ENCODE measurements around the gene CTNNBL1.

CTNNBL1 gene

DNA sequence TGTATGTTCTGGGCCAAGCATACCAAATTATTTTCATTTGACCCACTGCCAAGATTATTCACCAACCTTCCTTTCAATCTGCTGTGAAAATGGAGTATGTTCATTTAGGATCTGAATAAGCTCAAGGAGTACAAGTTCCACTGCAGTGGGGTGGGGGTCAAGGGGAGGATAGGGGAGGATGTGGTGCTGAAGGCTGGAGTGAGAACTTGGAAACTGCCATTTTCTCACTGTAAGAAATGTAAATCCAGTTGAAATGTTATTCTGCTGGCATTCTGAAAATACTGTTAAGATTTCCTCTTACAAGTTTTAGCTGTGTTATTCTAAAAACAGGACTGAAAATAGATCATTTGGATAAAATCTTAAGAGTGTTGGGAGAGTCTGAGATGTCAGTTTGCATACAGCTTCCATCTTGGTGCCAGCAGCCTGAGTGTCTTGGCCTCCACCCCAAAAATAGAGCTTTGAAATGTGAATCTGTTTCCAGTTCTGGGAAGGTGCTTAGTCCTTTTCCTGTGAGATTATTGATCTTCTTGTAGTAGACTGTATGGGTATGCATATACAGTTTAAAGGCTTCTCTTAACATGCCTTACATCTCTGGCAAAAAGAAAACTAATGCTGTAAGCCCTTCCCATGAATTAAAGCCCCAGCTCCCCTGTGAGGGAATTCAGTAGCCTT lies 84.3 kb downstream of the CTNNBL1 start:
- DNase-seq (ENCODE audit: low read depth), result no peak

DNA sequence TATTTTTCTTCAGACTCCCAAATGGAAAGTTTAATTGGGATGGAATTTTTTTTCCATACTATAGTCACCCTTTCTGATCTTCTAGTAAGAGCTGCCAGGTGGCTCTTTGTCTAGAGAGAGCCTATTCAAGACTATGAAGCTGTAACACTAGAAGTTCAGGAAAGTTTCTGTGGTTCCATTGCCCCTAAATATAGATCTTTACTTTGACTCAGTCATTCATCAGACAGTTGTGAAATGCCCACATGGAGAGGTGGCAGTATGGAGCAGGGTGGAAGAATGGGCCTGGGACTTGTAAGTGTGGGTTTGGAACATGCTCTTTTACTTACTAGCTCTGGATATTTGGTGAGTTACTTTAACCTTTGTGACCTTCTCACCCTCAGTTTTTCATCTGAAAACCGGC lies 87.8 kb downstream of the CTNNBL1 start:
- no peak for DNase-seq (ENCODE audit: low read depth)

DNA sequence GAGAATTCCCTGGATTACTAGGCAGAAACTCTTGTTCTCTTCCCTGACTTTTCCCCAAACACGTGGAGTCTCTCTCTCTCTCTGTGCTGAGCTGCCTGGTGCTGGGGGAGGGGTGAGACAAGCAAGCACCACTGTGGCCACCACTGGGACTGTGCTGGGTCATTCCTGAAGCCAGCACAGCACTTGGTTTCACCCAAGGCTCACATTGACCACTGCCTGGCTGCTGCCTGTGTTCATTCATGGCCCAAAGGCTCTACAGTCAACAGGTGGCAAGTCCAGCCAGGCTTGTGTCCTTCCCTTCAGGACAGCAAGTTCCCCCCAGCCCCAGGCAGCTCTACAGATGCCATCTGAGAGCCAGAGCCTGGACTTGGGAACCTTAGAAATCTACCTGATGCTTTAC lies 92.2 kb downstream of the CTNNBL1 start:
- DNase-seq (ENCODE audit: low read depth), result no peak

DNA sequence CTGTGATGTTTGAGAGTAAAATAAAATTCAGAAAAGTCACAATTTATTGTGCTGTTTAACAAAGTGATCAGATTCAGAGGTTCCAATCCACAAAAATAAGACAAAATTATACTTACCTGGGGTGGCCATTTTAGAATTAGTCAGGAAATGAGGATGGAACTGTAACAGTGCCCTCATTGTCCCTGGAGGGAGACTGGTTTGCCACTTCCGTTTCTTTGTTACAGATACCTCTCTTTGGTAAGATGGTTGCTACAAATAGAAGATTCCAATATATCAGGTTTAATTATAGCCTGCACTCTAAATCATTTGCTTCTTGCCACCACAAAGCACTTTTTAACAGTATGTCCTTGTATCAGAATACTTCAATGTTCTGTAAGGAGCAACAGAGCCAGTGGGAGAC lies 95.6 kb downstream of the CTNNBL1 start:
- no peak for DNase-seq (ENCODE audit: low read depth)

DNA sequence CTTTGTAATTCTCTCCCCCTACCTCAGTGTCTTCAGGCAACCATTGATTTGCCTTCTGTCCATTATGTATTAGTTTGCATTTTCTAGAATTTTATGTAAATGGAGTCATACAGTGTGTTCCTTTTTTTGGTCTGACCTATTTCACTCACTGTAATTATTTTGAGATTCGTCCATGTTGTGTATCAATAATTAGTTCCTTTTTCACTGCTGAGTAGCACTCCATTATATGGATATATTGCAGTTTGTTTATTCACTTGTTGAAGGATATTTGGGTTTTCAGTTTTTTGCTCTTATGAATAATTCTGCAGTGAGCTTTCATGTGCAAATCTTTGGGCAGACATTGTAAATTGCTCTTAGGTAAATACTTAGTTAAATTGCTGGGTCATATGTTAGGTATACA lies 97.1 kb downstream of the CTNNBL1 start:
- DNase-seq (ENCODE audit: low read depth), result no peak

DNA sequence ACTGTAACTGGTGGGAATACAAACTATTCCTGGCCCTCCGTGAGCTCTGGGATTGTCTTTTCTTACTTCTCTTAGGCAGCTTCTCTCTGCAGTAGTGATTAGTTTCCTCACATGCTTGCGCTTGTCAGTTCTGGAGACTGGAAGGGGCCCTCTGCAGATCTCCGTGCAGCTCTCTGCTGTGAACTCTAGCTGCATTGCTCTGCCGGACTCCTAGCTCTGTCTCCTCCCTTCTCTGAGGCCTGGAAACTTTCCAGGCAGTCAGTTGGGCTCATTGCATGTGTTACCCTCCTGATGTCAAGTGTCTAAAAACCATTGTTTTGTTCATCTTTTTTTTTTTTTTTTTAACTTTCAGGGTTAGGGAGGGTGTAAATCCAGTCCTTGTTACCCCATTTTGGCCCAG lies 102.3 kb downstream of the CTNNBL1 start:
- no peak for DNase-seq (ENCODE audit: low read depth)

DNA sequence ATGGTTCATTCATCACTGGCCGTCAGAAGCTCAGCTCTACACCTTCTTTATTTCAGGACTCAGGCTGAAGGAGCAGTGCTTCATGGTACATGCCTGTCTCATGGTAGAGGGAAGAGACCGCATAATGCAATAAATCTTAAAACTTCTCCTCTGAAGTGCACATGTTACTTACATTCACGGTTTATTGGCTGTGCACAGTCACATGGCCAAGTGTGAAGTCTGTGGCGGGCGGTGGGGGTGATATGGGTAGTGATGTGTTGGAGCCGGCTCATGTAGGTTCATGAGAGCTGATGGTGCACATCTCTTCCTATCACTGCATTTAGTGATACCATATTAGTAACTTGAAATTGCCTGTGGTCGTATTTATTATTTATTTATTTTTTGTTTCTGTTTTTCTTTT lies 102.9 kb downstream of the CTNNBL1 start:
- DNase-seq (ENCODE audit: low read depth), result no peak

DNA sequence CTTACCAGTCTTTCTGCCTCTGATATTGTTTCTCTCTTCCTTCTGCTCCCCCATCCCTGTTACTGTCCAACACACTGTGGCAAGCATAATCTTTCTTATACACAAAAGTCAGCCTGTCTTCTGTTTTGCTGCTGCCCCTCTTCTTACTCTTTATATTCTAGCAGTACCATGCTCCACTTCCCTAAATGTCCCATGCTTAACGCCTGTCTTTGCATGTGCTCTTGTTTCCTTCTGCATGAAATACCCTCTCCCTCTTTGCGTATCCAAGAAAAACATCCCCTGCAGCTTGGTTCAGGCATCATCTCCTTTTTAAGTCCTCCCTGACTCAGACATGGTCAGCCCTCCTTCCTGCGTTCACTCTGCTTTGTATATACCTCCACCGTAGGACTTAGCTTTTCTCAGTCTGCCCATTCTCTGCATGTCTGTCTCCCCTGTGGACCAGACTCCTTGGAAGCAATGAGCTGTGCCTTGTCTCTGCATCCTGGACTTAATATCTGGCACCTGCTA lies 103.9 kb downstream of the CTNNBL1 start:
- no peak for DNase-seq (ENCODE audit: low read depth)

DNA sequence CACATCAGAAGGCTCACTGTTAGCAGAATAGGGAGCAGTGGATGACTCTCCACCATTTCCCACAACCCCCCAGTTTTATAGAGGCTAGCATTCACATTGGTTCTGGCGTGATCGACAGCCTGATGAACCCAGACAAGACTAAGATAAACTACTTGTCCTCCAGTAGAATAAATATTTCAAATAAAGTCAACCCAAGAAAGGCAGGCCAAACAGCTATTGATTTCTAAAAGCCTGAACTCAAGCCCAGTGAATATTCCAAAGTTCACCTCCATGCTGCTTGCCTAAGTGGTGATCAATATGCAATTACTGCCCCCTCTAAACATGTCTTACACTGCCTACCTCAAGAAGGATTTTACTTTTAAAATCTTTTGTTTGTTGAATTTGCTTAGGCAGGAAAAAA lies 104.5 kb downstream of the CTNNBL1 start:
- no peak for DNase-seq (ENCODE audit: low read depth)

DNA sequence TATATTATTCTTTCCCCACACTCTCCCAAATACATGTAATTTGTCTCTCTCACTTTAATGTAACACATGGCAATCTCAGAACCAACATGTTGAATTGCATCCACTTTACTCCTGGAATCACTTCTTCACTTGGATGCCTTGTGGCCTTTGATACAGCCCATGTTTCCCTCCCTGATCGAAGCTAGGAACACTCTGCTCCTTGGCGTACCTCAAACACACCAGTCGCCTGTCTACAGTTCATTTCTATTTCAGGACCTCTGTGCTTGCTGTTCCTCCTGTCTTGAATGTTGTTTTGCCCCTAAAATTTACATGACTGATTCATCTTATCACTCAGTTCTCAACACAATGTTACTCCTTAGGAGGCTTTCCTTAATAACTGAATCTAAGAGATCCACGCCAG lies 106.8 kb downstream of the CTNNBL1 start:
- DNase-seq (ENCODE audit: low read depth), result no peak

DNA sequence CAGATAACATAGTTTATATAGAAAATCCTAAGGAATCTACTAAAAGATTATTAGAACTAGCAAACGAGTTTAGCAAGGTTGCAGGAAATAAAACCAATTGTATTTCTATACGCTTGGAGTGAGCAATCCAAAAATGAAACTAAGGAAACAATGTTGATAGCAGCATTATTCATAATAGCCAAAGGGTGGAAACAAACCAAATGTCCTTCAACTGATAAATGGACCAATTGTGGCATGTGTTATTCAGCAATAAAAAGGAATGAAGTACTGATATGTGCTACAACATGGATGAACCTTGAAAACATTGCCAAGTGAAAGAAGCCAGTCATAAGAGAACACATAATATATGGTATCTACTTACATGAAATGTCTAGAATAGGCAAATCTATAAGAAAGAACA lies 108.1 kb downstream of the CTNNBL1 start:
- no peak for DNase-seq (ENCODE audit: low read depth)

DNA sequence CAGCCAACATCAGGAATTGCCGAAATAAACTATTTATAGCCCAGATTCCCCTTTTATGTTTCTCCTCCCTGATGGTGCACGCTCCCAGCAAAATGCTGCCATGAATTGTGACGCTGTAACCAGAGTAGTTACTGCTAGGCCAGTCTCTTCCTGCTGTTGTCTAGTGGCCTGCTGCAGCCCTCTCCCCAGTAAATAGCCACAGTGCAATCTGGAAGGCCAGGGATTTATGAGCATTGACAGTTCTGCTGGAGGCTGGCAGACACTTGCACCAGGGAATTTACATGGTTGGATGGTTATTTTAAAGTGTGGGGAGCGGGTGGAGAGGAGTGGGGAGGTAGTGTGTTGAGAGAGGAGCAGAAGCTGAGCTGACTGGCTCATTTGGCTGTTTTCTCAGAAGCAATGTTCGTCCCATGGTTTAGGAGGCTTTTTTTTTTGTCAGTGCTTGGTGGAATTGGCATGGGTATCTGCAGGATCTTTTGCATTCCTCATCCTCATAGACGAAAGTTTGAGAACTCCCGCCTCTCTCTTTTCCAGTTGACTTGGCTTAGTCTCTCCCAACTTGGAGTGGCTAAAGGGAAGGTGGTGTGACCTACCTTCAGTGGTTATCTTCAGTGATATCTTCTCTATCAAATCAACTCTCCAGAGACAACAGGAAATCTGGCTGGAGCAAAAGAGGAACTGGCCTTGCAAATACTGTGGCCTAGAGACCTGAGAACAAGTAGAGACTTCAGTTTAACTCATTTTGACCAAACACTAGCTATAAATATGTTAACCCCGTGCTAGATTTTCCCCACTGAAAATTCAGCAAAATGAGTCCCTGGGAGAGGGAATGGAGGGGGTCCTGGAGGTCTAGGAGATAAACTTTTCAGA lies 109.8 kb downstream of the CTNNBL1 start:
- no peak for DNase-seq (ENCODE audit: low read depth)

DNA sequence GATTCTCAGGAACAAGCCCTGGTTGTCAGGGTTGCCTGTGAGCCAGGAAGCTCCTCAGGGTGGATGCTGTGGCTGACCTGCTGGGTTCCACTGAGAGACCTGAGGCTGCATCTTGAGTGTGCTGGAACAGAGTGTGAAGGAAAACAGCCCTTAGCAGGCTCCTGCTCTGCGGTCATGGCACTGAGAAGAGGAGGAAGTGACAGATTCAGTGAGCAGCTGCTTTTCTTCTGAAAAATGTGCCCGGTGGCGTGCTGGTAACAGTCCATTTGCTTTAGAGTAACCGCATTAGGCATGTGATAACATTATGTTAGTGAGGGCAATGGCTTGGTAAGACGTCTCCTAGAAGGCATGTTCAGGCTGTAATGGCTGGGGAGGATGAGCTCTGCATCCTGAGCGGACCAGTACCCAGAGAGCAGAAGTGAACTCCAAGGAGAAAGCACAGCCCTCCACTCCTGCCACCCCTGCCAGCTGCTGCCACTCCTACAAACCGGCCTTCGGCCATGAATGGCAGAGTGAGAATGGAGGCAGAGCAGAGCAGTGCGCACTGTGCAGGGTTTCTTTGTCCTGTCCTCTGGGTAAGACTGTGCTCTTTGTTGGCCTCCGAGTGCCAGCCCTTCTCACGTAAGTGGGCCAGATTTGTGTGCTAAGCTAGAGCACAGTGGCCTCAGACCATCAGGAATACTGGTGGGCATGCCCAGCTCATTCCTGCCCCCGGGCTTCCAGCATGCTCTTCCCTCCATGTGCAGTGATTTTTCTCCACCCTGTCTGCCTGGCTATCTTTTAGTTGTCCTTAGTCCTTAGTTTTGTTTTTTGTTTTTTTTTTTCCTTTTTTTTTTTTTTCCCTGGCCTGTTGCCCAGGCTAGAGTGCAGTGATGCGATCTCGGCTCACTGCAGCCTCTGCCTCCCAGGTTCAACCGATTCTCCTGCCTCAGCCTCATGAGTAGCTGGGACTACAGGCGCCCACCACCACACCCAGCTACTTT lies 111.0 kb downstream of the CTNNBL1 start:
- DNase-seq (ENCODE audit: low read depth), result no peak

DNA sequence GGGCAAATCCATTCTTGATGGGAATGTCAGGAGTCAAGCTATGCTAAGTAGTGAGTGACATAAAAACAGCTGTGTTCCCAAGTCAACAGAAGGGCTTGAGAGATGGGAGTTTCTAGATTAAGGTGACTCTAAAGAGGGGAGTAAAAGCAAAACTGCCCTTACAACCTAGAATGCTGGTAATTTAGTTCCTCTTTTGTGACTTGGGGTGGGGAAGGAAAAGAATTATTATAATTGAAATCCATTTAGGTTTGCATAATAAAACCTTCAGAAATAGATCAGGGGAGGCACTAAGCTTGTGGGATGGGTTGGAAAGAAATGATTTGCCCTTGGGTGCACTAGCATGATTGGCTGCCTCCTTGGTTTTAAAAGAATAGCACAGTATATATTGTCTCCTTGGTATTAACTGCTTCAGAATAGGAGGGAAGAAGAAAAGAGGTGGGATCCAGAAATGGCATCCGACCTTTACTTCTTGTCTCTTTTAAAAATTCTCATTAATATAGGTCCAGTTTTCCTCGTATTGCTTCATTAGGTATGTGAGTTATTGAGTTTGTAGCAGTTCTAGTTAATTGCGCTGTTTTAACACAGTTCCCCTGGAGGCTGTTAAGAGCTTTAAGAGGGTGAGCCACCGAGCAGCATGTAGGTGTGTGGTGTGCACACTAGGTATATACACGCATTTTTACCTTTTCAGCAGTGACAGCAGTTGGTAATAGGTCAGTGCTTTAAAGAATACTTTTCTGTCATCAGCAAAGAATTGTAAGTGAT lies 113.8 kb downstream of the CTNNBL1 start:
- DNase-seq (ENCODE audit: low read depth), result no peak

DNA sequence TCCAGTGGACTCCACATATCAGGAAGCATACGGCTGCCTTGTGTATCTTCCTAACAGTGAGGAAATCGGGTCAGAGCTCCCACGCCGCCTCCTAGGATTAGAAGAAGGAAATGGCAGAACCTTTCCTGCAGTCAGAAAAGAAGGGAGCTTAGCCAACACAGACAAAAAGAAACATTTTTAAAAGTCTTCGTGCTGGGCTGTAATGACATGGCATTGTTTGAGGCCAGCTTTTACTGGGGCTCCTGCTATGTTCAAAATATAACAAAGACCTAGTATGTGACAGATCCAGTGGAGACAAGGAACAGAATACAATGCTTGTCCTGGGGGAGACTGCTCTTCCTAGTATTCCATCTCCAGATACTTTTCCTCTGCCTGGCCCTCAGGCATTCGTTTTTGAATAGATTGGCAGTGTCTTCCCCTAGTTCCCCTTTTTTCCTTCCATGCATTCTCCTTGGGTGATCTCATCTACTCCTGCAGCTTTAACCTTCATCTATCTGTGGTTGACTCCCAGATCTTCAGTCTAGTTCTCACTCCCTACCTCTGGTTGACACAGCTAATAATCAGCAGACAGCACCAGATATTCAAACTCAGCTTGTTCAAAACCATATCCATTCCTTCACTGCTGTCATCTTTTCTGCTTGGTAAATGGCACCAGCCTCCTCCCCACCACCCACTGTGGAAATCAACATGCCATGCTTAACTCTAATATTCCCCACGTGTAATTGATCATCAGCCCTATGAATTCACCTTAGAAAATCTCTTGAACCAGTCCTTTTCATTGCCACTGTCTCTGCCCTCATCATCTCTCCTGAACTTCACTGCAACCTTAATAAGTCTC lies 114.6 kb downstream of the CTNNBL1 start:
- no peak for DNase-seq (ENCODE audit: low read depth)

DNA sequence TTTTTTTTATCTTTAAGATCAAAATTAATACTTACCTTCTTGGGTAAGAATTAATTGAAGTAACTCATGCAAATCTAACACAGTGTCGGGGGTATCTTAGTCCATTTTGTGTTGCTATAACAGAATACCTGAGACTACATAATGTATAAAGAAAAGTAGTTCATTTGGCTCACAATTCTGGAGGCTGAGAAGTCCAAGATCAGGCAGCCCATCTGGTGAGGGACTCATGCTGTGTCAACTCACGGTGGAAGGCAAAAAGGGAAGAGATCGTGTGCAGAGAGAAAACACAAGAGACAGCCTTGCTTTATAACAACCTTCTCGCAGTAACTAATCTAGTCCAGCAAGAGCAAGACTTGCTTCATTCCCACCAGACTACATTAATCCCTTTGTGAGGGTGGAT lies 116.2 kb downstream of the CTNNBL1 start:
- no peak for DNase-seq (ENCODE audit: low read depth)

DNA sequence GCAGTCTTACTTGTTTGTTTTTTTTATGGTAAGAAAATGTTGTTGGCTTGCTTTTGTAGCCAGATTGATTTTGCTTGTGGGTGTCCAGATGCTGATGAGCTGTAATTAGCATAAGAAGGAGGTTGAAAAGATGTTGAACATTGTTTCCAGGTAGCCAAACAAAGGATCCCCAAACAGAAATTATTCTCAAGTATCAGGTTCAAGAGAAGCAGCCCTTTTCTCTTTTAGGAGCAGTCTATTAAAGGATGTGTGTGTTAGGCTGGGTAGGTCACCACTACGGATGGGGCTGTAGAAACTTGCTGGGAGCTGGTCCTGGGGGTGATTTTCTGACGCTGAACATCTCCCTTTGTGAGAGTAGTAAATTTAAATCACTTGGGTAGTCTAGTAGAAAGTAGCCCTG lies 122.2 kb downstream of the CTNNBL1 start:
- DNase-seq (ENCODE audit: low read depth), result no peak

DNA sequence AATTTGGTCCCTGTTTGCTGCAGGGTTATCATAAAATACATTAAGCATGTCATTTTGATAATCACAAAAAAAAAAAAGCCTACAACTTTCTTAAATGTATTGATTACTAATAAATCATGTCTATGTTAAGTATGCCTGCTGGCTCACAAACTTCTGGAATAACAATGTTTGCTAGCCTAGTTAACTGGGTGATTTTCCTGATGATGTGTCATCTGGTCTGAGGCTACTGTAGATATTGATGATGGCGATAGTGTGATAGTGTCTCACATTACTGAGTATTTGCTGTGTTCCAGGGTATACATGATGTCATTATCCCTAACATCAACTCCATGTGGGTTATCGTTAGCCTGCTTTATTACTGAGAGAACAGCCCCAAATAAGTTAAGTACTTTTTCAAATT lies 122.9 kb downstream of the CTNNBL1 start:
- no peak for DNase-seq (ENCODE audit: low read depth)

DNA sequence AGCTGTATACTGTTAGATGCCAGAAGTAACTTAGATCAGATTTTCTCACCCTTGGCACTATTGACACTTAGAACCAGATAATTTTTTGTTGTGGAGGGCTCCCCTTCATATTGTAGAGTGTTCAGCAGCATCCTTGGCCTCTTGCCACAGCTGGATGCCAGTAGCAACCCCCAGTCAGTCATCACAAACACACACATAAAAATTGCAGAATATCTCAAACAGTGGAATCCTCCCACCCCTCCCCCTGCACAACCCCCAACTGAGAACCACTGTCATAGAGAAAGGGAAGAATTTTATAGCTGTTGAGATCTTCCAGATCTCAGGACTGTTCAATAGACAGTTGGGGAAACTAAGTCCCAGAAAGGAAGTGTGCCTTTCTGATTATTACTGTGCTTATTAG lies 127.9 kb downstream of the CTNNBL1 start:
- no peak for DNase-seq (ENCODE audit: low read depth)

DNA sequence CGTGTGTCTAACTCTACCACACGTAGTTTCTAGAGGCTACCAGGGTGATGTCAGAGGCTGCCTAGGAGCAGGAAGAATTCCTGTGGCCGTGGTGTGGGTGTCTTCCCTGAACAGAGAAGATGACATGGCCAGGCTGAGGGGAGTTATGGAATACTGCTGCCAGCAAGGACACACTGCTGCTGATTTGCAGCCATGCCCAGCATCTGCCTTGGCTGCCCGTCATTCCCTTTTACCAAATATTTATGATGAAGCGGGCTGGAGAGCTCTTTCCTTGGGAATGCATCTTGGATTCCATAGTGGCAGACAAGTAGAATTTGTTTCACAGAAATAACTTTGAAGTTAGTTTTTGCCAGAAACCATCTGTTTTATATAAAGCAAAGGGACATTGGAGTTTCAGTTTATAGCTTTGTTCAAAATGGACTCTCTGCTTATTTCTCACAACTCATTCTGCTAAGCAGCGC lies 128.3 kb downstream of the CTNNBL1 start:
- no peak for DNase-seq (ENCODE audit: low read depth)

Data from activated T-cell treated with anti-CD3 and anti-CD28 coated beads for 24 hours (primary cell).